Esophagus muscularis mucosa (tissue), 4 donors: ENCODE measurements around the gene RNF135. TPM values are rescaled to one million over a fixed set of nuclear protein-coding genes. Genes with fewer than 3 reads are reported as not detected.

Source experiments
- DNase-seq: peaks from one replicate; pipeline ENCODE4 v3.0.0-alpha.2; 2017; ENCODE audit errors: extremely low spot score
- H3K27ac ChIP-seq, 4 donors: fragments of 200-600 bp; sonication (generic); replicated peaks in 1 of 4; 1 replicate in 3 of 4; 2 replicates in 1 of 4; pipeline ENCODE4 v1.5.1; 2016 to 2019; ENCODE audit warnings: mild to moderate bottlenecking in 1 of 4
- H3K27me3 ChIP-seq, 4 donors: fragments of 200-600 bp; sonication (generic); one replicate each; pipeline versions ENCODE4 v1.5.1 to v1.6.0; 2016 to 2019
- H3K36me3 ChIP-seq, 4 donors: fragments of 200-600 bp; sonication (generic); one replicate each; pipeline ENCODE4 v1.5.1; 2016 to 2019
- H3K4me1 ChIP-seq, 4 donors: fragments of 200-600 bp; sonication (generic); one replicate each; pipeline ENCODE4 v1.5.1; 2016 to 2019
- H3K4me3 ChIP-seq, 4 donors: fragments of 200-600 bp; sonication (generic); 1 replicate in 2 of 4; 2 replicates in 2 of 4; pipeline ENCODE4 v1.5.1; 2016 to 2019; ENCODE audit warnings: mild to moderate bottlenecking in 4 of 4, moderate library complexity in 1 of 4
- H3K9me3 ChIP-seq, 4 donors: fragments of 200-600 bp; sonication (generic); 1 replicate in 3 of 4; 2 replicates in 1 of 4; pipeline ENCODE4 v1.5.1; 2016 to 2019
- EP300 ChIP-seq: sonication (generic); formaldehyde crosslinking; IDR thresholded peaks from one replicate; pipeline ENCODE4 v1.6.1; 2017; ENCODE audit warnings: antibody characterized with exemption
- POLR2A ChIP-seq: fragments of 450-650 bp; IDR thresholded peaks from one replicate; pipeline ENCODE4 v1.6.1; 2017; ENCODE audit warnings: antibody characterized with exemption, moderate library complexity, mild to moderate bottlenecking, low read depth
- POLR2AphosphoS5 ChIP-seq, 2 donors: sonication (generic); formaldehyde crosslinking; IDR thresholded peaks; one replicate each; pipeline ENCODE4 v1.6.1; 2017; ENCODE audit warnings: antibody characterized with exemption in 2 of 2
- WGBS: methylation state at CpG from one replicate; pipeline ENCODE4 v1.1.5; 2018; 5-methylcytosine and 5-hydroxymethylcytosine counted together
- intact Hi-C: fragments of 100-400 bp; cut with DNase I; formaldehyde crosslinking; loops from one replicate; pipeline ENCODE4 v1.15.1; 2023
- total RNA-seq, 4 donors: library from RNA; depleted of rRNA; stranded (reverse); fragments of >200 nt; gene quantifications; one replicate each; pipeline versions ENCODE4 v1.1.0 to v1.2.1, GENCODE V29; 2016
- TF ChIP-seq, protein P1 (sequence below), 3 experiments: fragments of 200-600 bp in 2 of 3; fragments of 450-650 bp in 1 of 3; sonication (generic) in 2 of 3; IDR thresholded peaks; one replicate each; pipeline ENCODE4 v1.5.1; 2017 to 2019; ENCODE audit warnings: antibody characterized with exemption in 3 of 3, mild to moderate bottlenecking in 2 of 3, moderate library complexity in 1 of 3

RNF135 gene
- total RNA-seq, 4 donors from 2014 or later: 20.0 to 28.1 (median 22.9) TPM

DNA sequence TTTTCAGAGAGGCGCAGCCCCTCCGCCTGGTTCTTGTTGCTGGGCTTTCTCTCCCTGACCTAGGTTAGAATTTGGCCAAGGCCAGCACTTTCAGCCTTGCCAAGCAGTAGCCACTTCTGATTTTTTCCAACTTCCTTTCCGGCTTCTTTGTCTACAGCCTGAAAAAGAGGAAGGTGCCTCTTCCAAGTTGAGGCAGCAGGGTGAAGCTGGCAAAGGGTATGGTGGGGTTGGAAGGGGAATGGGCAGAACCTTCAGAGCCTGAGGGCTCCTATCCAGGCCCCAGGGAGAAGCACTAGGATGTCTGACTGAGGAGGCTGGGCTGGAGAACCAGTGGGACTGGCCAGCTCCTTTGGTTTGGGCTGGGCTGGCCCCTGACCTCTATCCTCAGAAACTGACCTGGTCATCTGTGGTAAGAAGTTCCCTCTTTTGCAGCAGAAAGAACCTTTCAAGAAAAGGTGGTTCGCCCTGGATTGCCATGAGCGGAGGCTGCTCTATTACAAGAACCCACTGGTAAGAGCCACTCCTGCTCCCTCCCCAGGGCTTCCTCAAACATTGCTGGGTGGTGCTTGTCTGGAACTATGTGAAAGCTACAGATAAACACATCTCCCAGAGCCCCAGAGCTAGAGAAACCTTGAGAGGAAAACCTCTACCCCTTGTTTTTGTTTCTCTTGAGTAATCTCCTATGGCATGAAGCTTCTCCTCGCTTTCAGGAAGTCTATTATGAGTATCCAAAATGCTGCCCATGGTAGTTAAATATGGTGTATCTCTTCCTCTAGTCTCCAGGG lies 16.6 kb upstream of the RNF135 start:
- Histone ChIP-seq H3K4me3 (no peak overlapping the region), H3K27ac (peak overlapping the region in 3 of 4 donors; percentile 2 to 52 (median 11)), H3K4me1 (peaks cover 8 to 34% (median 23%) of the 10 kb centered on the region in 4 donors), H3K36me3 (no peaks in the 10 kb centered on the region), H3K9me3 (no peaks in the 10 kb centered on the region), H3K27me3 (no peaks in the 10 kb centered on the region)
- no peak for TF ChIP-seq EP300
- peak in 1 of 2 donors; percentile 11 for TF ChIP-seq POLR2AphosphoS5 (IDR thresholded peaks at IDR 0.05)
- intact Hi-C loops: no loop called here
- DNase-seq: no peak
- WGBS: 80% methylated on average over 5 of the region's 6 CpGs

- WGBS: 35% methylated on average over 7 of the region's 8 CpGs
- intact Hi-C loops: no loop called here
- no peak for TF ChIP-seq POLR2A
- TF ChIP-seq, protein P1, sequence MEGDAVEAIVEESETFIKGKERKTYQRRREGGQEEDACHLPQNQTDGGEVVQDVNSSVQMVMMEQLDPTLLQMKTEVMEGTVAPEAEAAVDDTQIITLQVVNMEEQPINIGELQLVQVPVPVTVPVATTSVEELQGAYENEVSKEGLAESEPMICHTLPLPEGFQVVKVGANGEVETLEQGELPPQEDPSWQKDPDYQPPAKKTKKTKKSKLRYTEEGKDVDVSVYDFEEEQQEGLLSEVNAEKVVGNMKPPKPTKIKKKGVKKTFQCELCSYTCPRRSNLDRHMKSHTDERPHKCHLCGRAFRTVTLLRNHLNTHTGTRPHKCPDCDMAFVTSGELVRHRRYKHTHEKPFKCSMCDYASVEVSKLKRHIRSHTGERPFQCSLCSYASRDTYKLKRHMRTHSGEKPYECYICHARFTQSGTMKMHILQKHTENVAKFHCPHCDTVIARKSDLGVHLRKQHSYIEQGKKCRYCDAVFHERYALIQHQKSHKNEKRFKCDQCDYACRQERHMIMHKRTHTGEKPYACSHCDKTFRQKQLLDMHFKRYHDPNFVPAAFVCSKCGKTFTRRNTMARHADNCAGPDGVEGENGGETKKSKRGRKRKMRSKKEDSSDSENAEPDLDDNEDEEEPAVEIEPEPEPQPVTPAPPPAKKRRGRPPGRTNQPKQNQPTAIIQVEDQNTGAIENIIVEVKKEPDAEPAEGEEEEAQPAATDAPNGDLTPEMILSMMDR (IDR thresholded peaks at IDR 0.05): peak in 1 of 3 experiments; percentile 7
- no peaks in the 10 kb centered on the region for H3K27me3 ChIP-seq
- peak overlapping the region; percentile 24 to 51 (median 34) for H3K27ac ChIP-seq
- no peak for DNase-seq
- H3K9me3 ChIP-seq: no peaks in the 10 kb centered on the region
- peak overlapping the region in 1 of 4 donors; percentile 14 for H3K4me3 ChIP-seq
- H3K4me1 ChIP-seq: peaks cover 8 to 23% (median 16%) of the 10 kb centered on the region in 4 donors
- H3K36me3 ChIP-seq: no peaks in the 10 kb centered on the region
Measured at GRCh38 chr17:30956764-30957374, 14.0 kb upstream of the RNF135 start.

DNA sequence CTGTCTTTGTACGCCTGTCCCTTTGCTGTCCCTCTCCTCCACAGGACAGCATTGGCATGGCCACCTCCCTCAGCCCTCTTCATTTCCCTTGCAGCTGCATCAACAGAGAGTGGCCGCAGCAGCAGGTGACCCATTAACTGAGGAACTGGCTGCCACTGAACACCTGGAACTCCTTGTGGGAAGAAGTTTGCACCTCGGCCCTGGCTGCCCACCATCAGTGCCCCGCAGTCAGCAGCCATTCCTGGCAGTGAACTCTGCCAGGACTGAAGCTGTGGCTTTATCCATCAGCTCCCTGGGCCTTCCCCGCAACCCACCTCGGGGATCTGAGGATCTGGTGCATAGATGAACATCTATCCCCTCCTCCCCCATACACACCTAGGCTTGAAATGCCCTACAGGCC lies 13.1 kb upstream of the RNF135 start:
- Histone ChIP-seq H3K27ac (peak overlapping the region in 1 of 4 donors; percentile 13), H3K4me1 (peaks cover 8 to 23% (median 16%) of the 10 kb centered on the region in 4 donors), H3K27me3 (no peaks in the 10 kb centered on the region), H3K36me3 (no peaks in the 10 kb centered on the region), H3K9me3 (no peaks in the 10 kb centered on the region), H3K4me3 (no peak overlapping the region)
- TF ChIP-seq POLR2AphosphoS5 (IDR thresholded peaks at IDR 0.05) (no peak), POLR2A (no peak), EP300 (no peak)
- TF ChIP-seq, protein P1 (IDR thresholded peaks at IDR 0.05): no peak
- WGBS: 93% methylated on average over 4 of the region's 6 CpGs
- intact Hi-C loops: no loop called here
- DNase-seq: no peak

- intact Hi-C loops: no loop called here
- Histone ChIP-seq H3K9me3 (no peaks in the 10 kb centered on the region), H3K36me3 (no peaks in the 10 kb centered on the region), H3K27me3 (no peaks in the 10 kb centered on the region), H3K4me3 (no peak overlapping the region), H3K27ac (no peak overlapping the region), H3K4me1 (peaks cover 8 to 23% (median 16%) of the 10 kb centered on the region in 4 donors)
- WGBS: 80% methylated on average over 7 of the region's 7 CpGs
- TF ChIP-seq POLR2A (no peak), EP300 (no peak), POLR2AphosphoS5 (IDR thresholded peaks at IDR 0.05) (no peak)
- TF ChIP-seq, protein P1 (IDR thresholded peaks at IDR 0.05): no peak
- DNase-seq: no peak
Measured at GRCh38 chr17:30958187-30958586, 12.7 kb upstream of the RNF135 start.
